Mesenchymal stem cell (in vitro differentiated cells and primary cell): ENCODE results near the gene ATP1B3.

Source experiments
- DNase-seq: peaks from one replicate; pipeline ENCODE4 v3.0.0-alpha.2; 2013
- H2AFZ ChIP-seq: one replicate; pipeline ENCODE4 v1.6.1; 2013; ENCODE audit warnings: low read depth, mild to moderate bottlenecking, control low read depth, inconsistent platforms, low read length, moderate library complexity
- H2AK5ac ChIP-seq: 2 replicates; pipeline ENCODE4 v1.6.1; 2013; ENCODE audit warnings: low read length, moderate library complexity, mild to moderate bottlenecking, inconsistent platforms; ENCODE audit not compliant: severe bottlenecking
- H2BK120ac ChIP-seq: one replicate; pipeline ENCODE4 v1.6.1; 2013; ENCODE audit warnings: low read depth, mild to moderate bottlenecking, inconsistent platforms, low read length, moderate library complexity
- H2BK12ac ChIP-seq, 2 experiments: one replicate each; pipeline ENCODE4 v1.6.1; 2013; ENCODE audit warnings: inconsistent platforms in 2 of 2, low read length in 2 of 2, mild to moderate bottlenecking in 2 of 2, moderate library complexity in 2 of 2, control low read depth in 1 of 2
- H2BK15ac ChIP-seq: one replicate; pipeline ENCODE4 v1.6.1; 2013; ENCODE audit warnings: mild to moderate bottlenecking, low read depth, inconsistent platforms; ENCODE audit not compliant: poor library complexity, severe bottlenecking
- H2BK5ac ChIP-seq: 2 replicates; pipeline ENCODE4 v1.6.1; 2013; ENCODE audit warnings: low read depth, mild to moderate bottlenecking, low read length, control low read depth, inconsistent platforms; ENCODE audit not compliant: poor library complexity, severe bottlenecking
- H3K14ac ChIP-seq, 2 experiments: one replicate each; pipeline ENCODE4 v1.6.1; 2013; ENCODE audit warnings: inconsistent platforms in 2 of 2, low read length in 2 of 2, control low read depth in 1 of 2, mild to moderate bottlenecking in 1 of 2, moderate library complexity in 1 of 2
- H3K18ac ChIP-seq, 2 experiments: one replicate each; pipeline ENCODE4 v1.6.1; 2013; ENCODE audit warnings: inconsistent platforms in 2 of 2, low read length in 2 of 2, control low read depth in 1 of 2, low read depth in 1 of 2, mild to moderate bottlenecking in 1 of 2
- H3K23ac ChIP-seq, 2 experiments: one replicate each; pipeline ENCODE4 v1.6.1; 2013; ENCODE audit warnings: inconsistent platforms in 2 of 2, low read length in 2 of 2, mild to moderate bottlenecking in 2 of 2, moderate library complexity in 2 of 2, control low read depth in 1 of 2
- H3K27ac ChIP-seq: 2 replicates; pipeline ENCODE4 v1.5.1; 2013; ENCODE audit warnings: mild to moderate bottlenecking, moderate library complexity, low read length, control low read depth, inconsistent platforms; ENCODE audit not compliant: poor library complexity, severe bottlenecking
- H3K27me3 ChIP-seq, 2 experiments: 2 replicates each; pipeline versions ENCODE4 v1.6.1 to v1.7.0; 2013; ENCODE audit warnings: low read length in 2 of 2, mild to moderate bottlenecking in 2 of 2, moderate library complexity in 2 of 2, control low read depth in 1 of 2, inconsistent platforms in 1 of 2; ENCODE audit not compliant: control insufficient read depth in 1 of 2, insufficient read depth in 1 of 2
- H3K36me3 ChIP-seq, 2 experiments: 2 replicates each; pipeline versions ENCODE4 v1.6.1 to v1.7.0; 2013; ENCODE audit warnings: low read length in 2 of 2, control low read depth in 1 of 2, inconsistent platforms in 1 of 2, low read depth in 1 of 2, mild to moderate bottlenecking in 1 of 2; ENCODE audit not compliant: insufficient read depth in 2 of 2, control insufficient read depth in 1 of 2
- H3K4ac ChIP-seq, 2 experiments: one replicate each; pipeline ENCODE4 v1.6.1; 2013; ENCODE audit warnings: inconsistent platforms in 2 of 2, low read length in 2 of 2, mild to moderate bottlenecking in 2 of 2, moderate library complexity in 2 of 2, control low read depth in 1 of 2, low read depth in 1 of 2
- H3K4me1 ChIP-seq: 2 replicates; pipeline ENCODE4 v1.6.1; 2013; ENCODE audit warnings: low read depth, low read length, control low read depth; ENCODE audit not compliant: control insufficient read depth, insufficient read depth
- H3K4me2 ChIP-seq: 2 replicates; pipeline ENCODE4 v1.6.1; 2013; ENCODE audit warnings: low read length, mild to moderate bottlenecking, inconsistent platforms; ENCODE audit not compliant: poor library complexity, severe bottlenecking
- H3K4me3 ChIP-seq, 2 experiments: 2 replicates each; pipeline versions ENCODE4 v1.5.1 to v1.7.0; 2013; ENCODE audit warnings: low read length in 2 of 2, mild to moderate bottlenecking in 2 of 2, control low read depth in 1 of 2, low read depth in 1 of 2; ENCODE audit not compliant: insufficient read depth in 1 of 2
- H3K79me1 ChIP-seq: replicated peaks from 2 replicates; pipeline ENCODE4 v1.6.1; 2013; ENCODE audit warnings: mild to moderate bottlenecking, control low read depth, low read length, inconsistent platforms; ENCODE audit not compliant: poor library complexity, severe bottlenecking
- H3K9ac ChIP-seq: 2 replicates; pipeline ENCODE4 v1.7.0; 2013; ENCODE audit warnings: mild to moderate bottlenecking, low read length, moderate library complexity
- H3K9me3 ChIP-seq: 2 replicates; pipeline ENCODE4 v1.7.0; 2013; ENCODE audit warnings: mild to moderate bottlenecking, low read length; ENCODE audit not compliant: control insufficient read depth
- H4K8ac ChIP-seq: one replicate; pipeline ENCODE4 v1.6.1; 2013; ENCODE audit warnings: inconsistent platforms, mild to moderate bottlenecking, low read length, moderate library complexity
- H4K91ac ChIP-seq: one replicate; pipeline ENCODE4 v1.6.1; 2013; ENCODE audit warnings: mild to moderate bottlenecking, low read length, inconsistent platforms
- WGBS: methylation state at CpG from one replicate; pipeline ENCODE4 v1.1.7; 2013; ENCODE audit warnings: mixed read lengths; 5-methylcytosine and 5-hydroxymethylcytosine counted together

The ATP1B3 gene

GRCh38 chr3:141834292-141834691 lies 42.2 kb upstream of the ATP1B3 start:
- no peak overlapping the region for H4K8ac ChIP-seq
- no peak overlapping the region for H3K14ac ChIP-seq
- no peaks in the 10 kb centered on the region for H3K36me3 ChIP-seq
- no peak overlapping the region for H3K4ac ChIP-seq
- H3K27ac ChIP-seq: no peak overlapping the region
- H3K9me3 ChIP-seq: no peaks in the 10 kb centered on the region
- H3K4me3 ChIP-seq: no peak overlapping the region
- H3K4me1 ChIP-seq: no peaks in the 10 kb centered on the region
- no peak overlapping the region for H3K18ac ChIP-seq
- no peak overlapping the region for H3K23ac ChIP-seq
- no peak overlapping the region for H2BK12ac ChIP-seq
- 100% methylated on average over 3 of the region's 3 CpGs for whole genome bisulfite sequencing
- no peak overlapping the region for H3K9ac ChIP-seq
- DNase-seq: no peak
- H2BK120ac ChIP-seq: no peak overlapping the region
- H2AFZ ChIP-seq: no peak overlapping the region
- H4K91ac ChIP-seq: no peak overlapping the region
- H2BK15ac ChIP-seq: no peak overlapping the region
- no peak overlapping the region for H3K4me2 ChIP-seq
- H2AK5ac ChIP-seq: no peak overlapping the region
- no peaks in the 10 kb centered on the region for H3K79me1 ChIP-seq
- no peak overlapping the region for H2BK5ac ChIP-seq
- peaks cover 5 to 21% of the 10 kb centered on the region in 2 experiments for H3K27me3 ChIP-seq

DNA sequence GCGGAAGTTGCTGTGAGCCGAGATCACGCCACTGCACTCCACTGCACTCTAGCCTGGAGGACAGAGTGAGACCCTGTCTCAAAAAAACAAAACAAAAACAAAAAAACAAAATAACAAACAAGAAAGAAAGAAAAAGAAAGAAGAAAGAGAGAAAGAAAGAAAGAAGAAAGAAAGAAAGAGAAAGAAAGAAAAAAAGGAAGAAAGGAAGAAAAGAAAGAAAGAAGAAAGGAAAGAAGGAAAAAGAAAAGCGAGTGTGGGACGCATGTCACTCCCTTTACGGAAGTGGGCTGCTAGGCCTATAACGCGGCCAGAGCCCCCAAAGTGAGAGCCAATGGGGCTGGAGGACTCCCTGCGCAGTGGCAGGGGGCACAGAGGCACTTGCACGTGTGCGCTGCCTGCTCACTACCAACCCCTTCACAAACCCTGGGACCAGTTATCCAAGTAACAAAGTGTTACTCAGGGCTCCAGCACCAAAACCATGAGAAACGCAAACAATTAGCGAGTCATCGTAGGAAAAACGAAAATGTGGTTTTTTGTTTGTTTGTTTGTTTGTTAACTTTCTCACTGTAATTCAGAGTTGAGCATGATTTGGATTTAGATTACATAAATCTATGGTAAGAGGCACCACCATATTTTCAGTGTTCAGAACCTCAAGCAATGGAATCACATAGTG lies 40.8 kb upstream of the ATP1B3 start:
- H3K4me2 ChIP-seq: no peak overlapping the region
- no peak for DNase-seq
- H3K4ac ChIP-seq: no peak overlapping the region
- H3K4me3 ChIP-seq: no peak overlapping the region
- no peak overlapping the region for H4K8ac ChIP-seq
- H3K23ac ChIP-seq: no peak overlapping the region
- no peak overlapping the region for H2BK120ac ChIP-seq
- peaks cover 0 to 11% of the 10 kb centered on the region in 2 experiments for H3K27me3 ChIP-seq
- H2AFZ ChIP-seq: no peak overlapping the region
- no peak overlapping the region for H3K18ac ChIP-seq
- no peaks in the 10 kb centered on the region for H3K9me3 ChIP-seq
- no peak overlapping the region for H2BK5ac ChIP-seq
- no peak overlapping the region for H3K9ac ChIP-seq
- H2BK15ac ChIP-seq: no peak overlapping the region
- H2BK12ac ChIP-seq: no peak overlapping the region
- no peaks in the 10 kb centered on the region for H3K36me3 ChIP-seq
- H4K91ac ChIP-seq: no peak overlapping the region
- 84% methylated on average over 13 of the region's 15 CpGs for whole genome bisulfite sequencing
- no peaks in the 10 kb centered on the region for H3K79me1 ChIP-seq
- H3K4me1 ChIP-seq: no peaks in the 10 kb centered on the region
- H3K14ac ChIP-seq: no peak overlapping the region
- no peak overlapping the region for H3K27ac ChIP-seq
- no peak overlapping the region for H2AK5ac ChIP-seq

GRCh38 chr3:141839389-141839788 lies 37.1 kb upstream of the ATP1B3 start:
- no peak overlapping the region for H2BK12ac ChIP-seq
- H3K36me3 ChIP-seq: no peaks in the 10 kb centered on the region
- H3K18ac ChIP-seq: no peak overlapping the region
- no peak overlapping the region for H2BK15ac ChIP-seq
- H4K91ac ChIP-seq: no peak overlapping the region
- H3K23ac ChIP-seq: no peak overlapping the region
- no peak overlapping the region for H4K8ac ChIP-seq
- no peak overlapping the region for H2BK5ac ChIP-seq
- H3K79me1 ChIP-seq: no peaks in the 10 kb centered on the region
- no peak overlapping the region for H3K4me2 ChIP-seq
- no peak overlapping the region for H3K14ac ChIP-seq
- H3K27ac ChIP-seq: no peak overlapping the region
- H3K4me3 ChIP-seq: no peak overlapping the region
- no peak overlapping the region for H2AFZ ChIP-seq
- H2AK5ac ChIP-seq: no peak overlapping the region
- H3K4ac ChIP-seq: no peak overlapping the region
- no peaks in the 10 kb centered on the region for H3K27me3 ChIP-seq
- no peak overlapping the region for H2BK120ac ChIP-seq
- H3K4me1 ChIP-seq: peaks cover 2% of the 10 kb centered on the region
- no peaks in the 10 kb centered on the region for H3K9me3 ChIP-seq
- no peak overlapping the region for H3K9ac ChIP-seq
- no peak for DNase-seq

DNA sequence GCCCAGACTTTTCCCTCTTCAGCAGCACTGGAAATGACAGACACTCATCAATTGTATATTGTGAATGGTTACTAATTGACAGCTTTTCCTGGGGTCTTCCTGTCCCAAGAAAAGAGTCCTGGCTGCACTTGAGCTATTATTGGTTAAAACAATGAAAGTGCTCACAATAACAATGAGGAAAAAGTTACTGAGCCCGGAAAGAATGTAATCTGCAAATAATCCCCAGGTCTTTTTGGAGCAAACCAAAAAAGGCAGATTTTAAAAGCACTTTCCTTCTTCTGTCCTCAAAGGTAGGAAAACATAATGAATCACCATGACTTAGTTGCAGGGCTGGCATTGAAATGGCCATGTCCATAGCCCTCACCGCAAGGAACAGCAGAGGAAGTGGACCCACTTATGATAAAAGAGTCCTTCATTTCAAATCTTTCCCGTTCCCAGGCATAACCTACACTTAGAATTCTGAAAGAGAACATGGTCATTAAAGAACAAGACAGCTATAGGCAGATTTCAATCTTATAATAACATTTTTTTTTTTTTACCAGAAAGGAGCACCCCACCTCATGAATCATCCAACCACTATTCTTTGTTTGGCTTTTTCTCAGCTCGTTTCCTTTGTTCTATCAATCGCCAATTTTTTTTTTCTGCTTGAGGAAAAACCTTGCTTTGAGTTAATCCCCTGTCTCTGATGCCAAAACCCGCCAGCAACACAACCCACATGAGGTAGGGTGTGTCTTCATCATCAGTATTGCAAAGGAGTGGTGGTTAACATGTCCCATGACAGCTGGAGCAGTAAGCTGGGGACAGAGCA lies 35.5 kb upstream of the ATP1B3 start:
- H4K91ac ChIP-seq: no peak overlapping the region
- no peaks in the 10 kb centered on the region for H3K36me3 ChIP-seq
- H3K27ac ChIP-seq: no peak overlapping the region
- peaks cover 2% of the 10 kb centered on the region for H3K4me1 ChIP-seq
- DNase-seq: no peak
- H3K9me3 ChIP-seq: no peaks in the 10 kb centered on the region
- H3K9ac ChIP-seq: no peak overlapping the region
- H3K4ac ChIP-seq: no peak overlapping the region
- no peak overlapping the region for H3K23ac ChIP-seq
- H4K8ac ChIP-seq: no peak overlapping the region
- H2AK5ac ChIP-seq: no peak overlapping the region
- no peak overlapping the region for H2AFZ ChIP-seq
- H2BK12ac ChIP-seq: no peak overlapping the region
- H3K18ac ChIP-seq: no peak overlapping the region
- no peak overlapping the region for H3K4me3 ChIP-seq
- H2BK5ac ChIP-seq: no peak overlapping the region
- H2BK15ac ChIP-seq: no peak overlapping the region
- H3K79me1 ChIP-seq: no peaks in the 10 kb centered on the region
- H3K14ac ChIP-seq: peak overlapping the region in 1 of 2 experiments; percentile 53
- H2BK120ac ChIP-seq: no peak overlapping the region
- 74% methylated on average over 6 of the region's 6 CpGs for WGBS
- H3K27me3 ChIP-seq: no peaks in the 10 kb centered on the region
- no peak overlapping the region for H3K4me2 ChIP-seq
